ENCODE measurements around the gene ANGPTL3.

ANGPTL3 gene

GRCh38 chr1:62585469-62586155, 11.7 kb upstream of the ANGPTL3 start:
- TF ChIP-seq CTCF (IDR thresholded peaks at IDR 0.05; ENCODE audit: low read depth, low read length): no peak
- no peaks in the 10 kb centered on the region for H3K9me3 ChIP-seq (ENCODE audit: severe bottlenecking)
- H3K36me3 ChIP-seq: no peaks in the 10 kb centered on the region; the same call in 1 of the 2 replicates
- no peak overlapping the region for H3K4me3 ChIP-seq (ENCODE audit: low read depth, low read length)
- DNase-seq: no peak
- H3K27me3 ChIP-seq (ENCODE audit: insufficient read depth, low read depth, severe bottlenecking): no peaks in the 10 kb centered on the region
- no peak overlapping the region for H3K27ac ChIP-seq

- no peaks in the 10 kb centered on the region for H3K27me3 ChIP-seq (ENCODE audit: insufficient read depth, low read depth, severe bottlenecking)
- no peak for TF ChIP-seq CTCF (IDR thresholded peaks at IDR 0.05; ENCODE audit: low read depth, low read length)
- DNase-seq: no peak
- no peaks in the 10 kb centered on the region; the same call in 1 of the 2 replicates for H3K36me3 ChIP-seq
- no peak overlapping the region for H3K27ac ChIP-seq
- H3K4me3 ChIP-seq (ENCODE audit: low read depth, low read length): no peak overlapping the region
- no peaks in the 10 kb centered on the region for H3K9me3 ChIP-seq (ENCODE audit: severe bottlenecking)
Observed at GRCh38 chr1:62588000-62588399, 9.3 kb upstream of the ANGPTL3 start.

GRCh38 chr1:62589321-62589720, 8.0 kb upstream of the ANGPTL3 start:
- no peaks in the 10 kb centered on the region for H3K27me3 ChIP-seq (ENCODE audit: insufficient read depth, low read depth, severe bottlenecking)
- H3K27ac ChIP-seq: no peak overlapping the region
- no peaks in the 10 kb centered on the region; the same call in 1 of the 2 replicates for H3K36me3 ChIP-seq
- TF ChIP-seq CTCF (IDR thresholded peaks at IDR 0.05; ENCODE audit: low read depth, low read length): no peak
- no peaks in the 10 kb centered on the region for H3K9me3 ChIP-seq (ENCODE audit: severe bottlenecking)
- no peak overlapping the region for H3K4me3 ChIP-seq (ENCODE audit: low read depth, low read length)
- no peak for DNase-seq

- no peak for TF ChIP-seq CTCF (IDR thresholded peaks at IDR 0.05; ENCODE audit: low read depth, low read length)
- Histone ChIP-seq H3K9me3 (ENCODE audit: severe bottlenecking) (no peaks in the 10 kb centered on the region), H3K27me3 (ENCODE audit: insufficient read depth, low read depth, severe bottlenecking) (no peaks in the 10 kb centered on the region), H3K36me3 (no peaks in the 10 kb centered on the region; the same call in 1 of the 2 replicates), H3K27ac (no peak overlapping the region), H3K4me3 (ENCODE audit: low read depth, low read length) (no peak overlapping the region)
- DNase-seq: no peak
Observed at GRCh38 chr1:62590255-62590969, 6.9 kb upstream of the ANGPTL3 start.

- no peak for TF ChIP-seq CTCF (IDR thresholded peaks at IDR 0.05; ENCODE audit: low read depth, low read length)
- Histone ChIP-seq H3K4me3 (ENCODE audit: low read depth, low read length) (no peak overlapping the region), H3K9me3 (ENCODE audit: severe bottlenecking) (no peaks in the 10 kb centered on the region), H3K36me3 (no peaks in the 10 kb centered on the region; the same call in 1 of the 2 replicates), H3K27ac (no peak overlapping the region), H3K27me3 (ENCODE audit: insufficient read depth, low read depth, severe bottlenecking) (no peaks in the 10 kb centered on the region)
- DNase-seq: no peak
Observed at GRCh38 chr1:62590970-62591368, 6.4 kb upstream of the ANGPTL3 start.

Data from WERI-Rb-1 (cell line).